H9 (cell line): Measurements from ENCODE around the gene RND3. TPM values are rescaled to one million over a fixed set of nuclear protein-coding genes. Genes with fewer than 3 reads are reported as not detected.

Experiments used
- DNase-seq: peaks from one replicate; pipeline ENCODE4 v3.0.0-alpha.2; 2017
- H2AFZ ChIP-seq: one replicate; pipeline ENCODE4 v1.6.1; 2013; ENCODE audit warnings: mild to moderate bottlenecking, low read length, control low read depth, moderate library complexity
- H2AK5ac ChIP-seq: 2 replicates; pipeline ENCODE4 v1.6.1; 2013; ENCODE audit warnings: low read length, control low read depth, mixed read lengths; ENCODE audit not compliant: insufficient read length
- H2BK120ac ChIP-seq: one replicate; pipeline ENCODE4 v1.6.1; 2013; ENCODE audit warnings: low read depth, mild to moderate bottlenecking, low read length, control low read depth, inconsistent platforms; ENCODE audit not compliant: poor library complexity, severe bottlenecking
- H2BK12ac ChIP-seq: 2 replicates; pipeline ENCODE4 v1.6.1; 2013; ENCODE audit warnings: low read length, control low read depth, mixed read lengths, low read depth; ENCODE audit not compliant: insufficient read length
- H2BK15ac ChIP-seq: 2 replicates; pipeline ENCODE4 v1.6.1; 2013; ENCODE audit warnings: low read depth, low read length, control low read depth
- H2BK20ac ChIP-seq: one replicate; pipeline ENCODE4 v1.6.1; 2013; ENCODE audit warnings: low read depth, mild to moderate bottlenecking, low read length, control low read depth, inconsistent platforms; ENCODE audit not compliant: poor library complexity, severe bottlenecking
- H2BK5ac ChIP-seq: 2 replicates; pipeline ENCODE4 v1.6.1; 2013; ENCODE audit warnings: low read length, control low read depth, mixed read lengths; ENCODE audit not compliant: insufficient read length
- H3K14ac ChIP-seq: 2 replicates; pipeline ENCODE4 v1.6.1; 2013; ENCODE audit warnings: low read length, control low read depth; ENCODE audit not compliant: insufficient read depth
- H3K18ac ChIP-seq: 2 replicates; pipeline ENCODE4 v1.6.1; 2013; ENCODE audit warnings: low read depth, mild to moderate bottlenecking, mixed read lengths, low read length, control low read depth; ENCODE audit not compliant: insufficient read length
- H3K23ac ChIP-seq: 2 replicates; pipeline ENCODE4 v1.6.1; 2013; ENCODE audit warnings: low read length, control low read depth, mixed read lengths, low read depth; ENCODE audit not compliant: insufficient read length
- H3K23me2 ChIP-seq: 2 replicates; pipeline ENCODE4 v1.6.1; 2013; ENCODE audit warnings: low read depth, mild to moderate bottlenecking, mixed read lengths, low read length, control low read depth; ENCODE audit not compliant: insufficient read length, poor library complexity, severe bottlenecking
- H3K27ac ChIP-seq: 2 replicates; pipeline ENCODE4 v1.5.1; 2013; ENCODE audit warnings: low read length, control low read depth, mixed read lengths, low read depth; ENCODE audit not compliant: insufficient read length
- H3K27me3 ChIP-seq: 2 replicates; pipeline ENCODE4 v1.6.1; 2013; ENCODE audit warnings: low read length, control low read depth, inconsistent platforms; ENCODE audit not compliant: insufficient read depth
- H3K4ac ChIP-seq: 2 replicates; pipeline ENCODE4 v1.6.1; 2013; ENCODE audit warnings: low read depth, mild to moderate bottlenecking, control low read depth, inconsistent platforms, low read length, moderate library complexity
- H3K4me1 ChIP-seq: 2 replicates; pipeline ENCODE4 v1.6.1; 2013; ENCODE audit warnings: low read length, control low read depth, inconsistent platforms; ENCODE audit not compliant: insufficient read depth
- H3K4me2 ChIP-seq: 2 replicates; pipeline ENCODE4 v1.6.1; 2013; ENCODE audit warnings: low read length, control low read depth, mixed read lengths; ENCODE audit not compliant: insufficient read length, insufficient read depth
- H3K56ac ChIP-seq: 2 replicates; pipeline ENCODE4 v1.6.1; 2013; ENCODE audit warnings: low read depth, mild to moderate bottlenecking, mixed read lengths, low read length, control low read depth; ENCODE audit not compliant: insufficient read length
- H3K79me1 ChIP-seq: 2 replicates; pipeline ENCODE4 v1.6.1; 2013; ENCODE audit warnings: low read depth, mild to moderate bottlenecking, moderate library complexity, low read length, control low read depth, inconsistent platforms; ENCODE audit not compliant: insufficient read depth, poor library complexity, severe bottlenecking
- H3K79me2 ChIP-seq: 2 replicates; pipeline ENCODE4 v1.6.1; 2013; ENCODE audit warnings: low read length, control low read depth, inconsistent platforms; ENCODE audit not compliant: insufficient read depth
- H3K9ac ChIP-seq: 2 replicates; pipeline ENCODE4 v1.6.1; 2013; ENCODE audit warnings: low read length, control low read depth, mixed read lengths; ENCODE audit not compliant: insufficient read length; ENCODE audit errors: extremely low read depth
- H3K9me3 ChIP-seq: one replicate; pipeline ENCODE4 v1.6.1; 2013; ENCODE audit warnings: low read depth, low read length, inconsistent platforms; ENCODE audit not compliant: control insufficient read depth
- H3T11ph ChIP-seq: one replicate; pipeline ENCODE4 v1.6.1; 2013; ENCODE audit warnings: mild to moderate bottlenecking, low read length, control low read depth, inconsistent platforms
- H4K20me1 ChIP-seq: one replicate; pipeline ENCODE4 v1.6.1; 2013; ENCODE audit not compliant: control insufficient read depth, insufficient read length, insufficient read depth
- H4K5ac ChIP-seq: 2 replicates; pipeline ENCODE4 v1.6.1; 2013; ENCODE audit warnings: low read depth, mild to moderate bottlenecking, mixed read lengths, low read length, control low read depth; ENCODE audit not compliant: insufficient read length
- H4K8ac ChIP-seq: replicated peaks from 2 replicates; pipeline ENCODE4 v1.6.1; 2013; ENCODE audit warnings: low read length, control low read depth, mixed read lengths, low read depth; ENCODE audit not compliant: insufficient read length
- H4K91ac ChIP-seq: 2 replicates; pipeline ENCODE4 v1.6.1; 2013; ENCODE audit warnings: low read depth, mild to moderate bottlenecking, moderate library complexity, mixed read lengths, low read length, control low read depth; ENCODE audit not compliant: insufficient read length
- H3K27ac Mint-ChIP-seq, 3 experiments: 2 replicates in 2 of 3; 3 replicates in 1 of 3; pipeline ENCODE4 v1.8.0; 2020 to 2021; ENCODE audit warnings: mixed read lengths in 3 of 3, mild to moderate bottlenecking in 1 of 3, moderate library complexity in 1 of 3
- H3K27me3 Mint-ChIP-seq: 2 replicates; pipeline ENCODE4 v1.8.0; 2021; ENCODE audit warnings: low read depth, mild to moderate bottlenecking, moderate library complexity, mixed read lengths
- H3K36me3 Mint-ChIP-seq, 3 experiments: 2 replicates in 2 of 3; 3 replicates in 1 of 3; pipeline ENCODE4 v1.8.0; 2020 to 2021; ENCODE audit warnings: low read depth in 3 of 3, mixed read lengths in 3 of 3; ENCODE audit not compliant: insufficient read depth in 1 of 3
- H3K4me1 Mint-ChIP-seq, 2 experiments: 2 replicates each; pipeline ENCODE4 v1.8.0; 2020; ENCODE audit warnings: mixed read lengths in 2 of 2
- H3K4me3 Mint-ChIP-seq, 2 experiments: 2 replicates in 1 of 2; 3 replicates in 1 of 2; pipeline ENCODE4 v1.8.0; 2020 to 2021; ENCODE audit warnings: mild to moderate bottlenecking in 2 of 2, mixed read lengths in 2 of 2, moderate library complexity in 1 of 2
- H3K9me3 Mint-ChIP-seq, 2 experiments: 2 replicates in 1 of 2; 3 replicates in 1 of 2; pipeline ENCODE4 v1.8.0; 2020; ENCODE audit warnings: mild to moderate bottlenecking in 2 of 2, mixed read lengths in 2 of 2, moderate library complexity in 1 of 2
- WGBS: extraction: QIAGEN DNeasy Blood & Tissue Kit; methylation state at CpG from one replicate; pipeline ENCODE4 v1.1.7; 2013; ENCODE audit warnings: missing lambda C conversion rate, low lambda C conversion rate, mixed read lengths; ENCODE audit not compliant: insufficient read length; ENCODE audit errors: extremely low coverage; 5-methylcytosine and 5-hydroxymethylcytosine counted together
- total RNA-seq: library from RNA; stranded (reverse); gene quantifications from 2 replicates; pipeline ENCODE4 v1.2.1, GENCODE V29; 2021
- TF ChIP-seq, protein P1 (sequence below): fragments of 200-600 bp; sonication (generic); conservative IDR thresholded peaks from 3 replicates; pipeline ENCODE4 v1.8.0; 2021; ENCODE audit warnings: antibody characterized with exemption, mild to moderate bottlenecking

Gene RND3
- total RNA-seq, 1 experiment from 2014 or later = 62.6 TPM

GRCh38 chr2:150418916-150419315, 68.6 kb downstream of the RND3 start:
- Histone ChIP-seq H3K4ac (no peak overlapping the region), H3T11ph (no peak overlapping the region), H3K14ac (no peak overlapping the region), H4K20me1 (no peaks in the 10 kb centered on the region), H3K27me3 (no peaks in the 10 kb centered on the region), H4K91ac (no peak overlapping the region), H2BK20ac (no peak overlapping the region), H2BK120ac (no peak overlapping the region), H3K79me1 (no peaks in the 10 kb centered on the region), H2AFZ (no peak overlapping the region), H3K79me2 (no peaks in the 10 kb centered on the region), H2AK5ac (no peak overlapping the region), H3K27ac (no peak overlapping the region), H3K23ac (no peak overlapping the region), H3K4me2 (no peak overlapping the region), H3K18ac (no peak overlapping the region), H3K56ac (no peak overlapping the region), H3K23me2 (no peaks in the 10 kb centered on the region), H2BK15ac (no peak overlapping the region), H4K8ac (no peak overlapping the region), H3K9me3 (no peaks in the 10 kb centered on the region), H3K9ac (no peak overlapping the region), H2BK5ac (no peak overlapping the region), H4K5ac (no peak overlapping the region), H2BK12ac (no peak overlapping the region), H3K4me1 (no peaks in the 10 kb centered on the region)
- no peak overlapping the region for H3K27ac Mint-ChIP-seq
- H3K9me3 Mint-ChIP-seq = peaks cover 0 to 4% of the 10 kb centered on the region in 2 experiments; a peak in 1 of 5 replicates
- H3K27me3 Mint-ChIP-seq = no peaks in the 10 kb centered on the region
- no CpG with 5 or more reads among the region's 1 CpG for WGBS
- no peak for DNase-seq
- peaks cover 2 to 7% (median 4%) of the 10 kb centered on the region in 3 experiments; a peak in 4 of 7 replicates for H3K36me3 Mint-ChIP-seq
- no peaks in the 10 kb centered on the region; a peak in 1 of 4 replicates for H3K4me1 Mint-ChIP-seq
- TF ChIP-seq, protein P1, sequence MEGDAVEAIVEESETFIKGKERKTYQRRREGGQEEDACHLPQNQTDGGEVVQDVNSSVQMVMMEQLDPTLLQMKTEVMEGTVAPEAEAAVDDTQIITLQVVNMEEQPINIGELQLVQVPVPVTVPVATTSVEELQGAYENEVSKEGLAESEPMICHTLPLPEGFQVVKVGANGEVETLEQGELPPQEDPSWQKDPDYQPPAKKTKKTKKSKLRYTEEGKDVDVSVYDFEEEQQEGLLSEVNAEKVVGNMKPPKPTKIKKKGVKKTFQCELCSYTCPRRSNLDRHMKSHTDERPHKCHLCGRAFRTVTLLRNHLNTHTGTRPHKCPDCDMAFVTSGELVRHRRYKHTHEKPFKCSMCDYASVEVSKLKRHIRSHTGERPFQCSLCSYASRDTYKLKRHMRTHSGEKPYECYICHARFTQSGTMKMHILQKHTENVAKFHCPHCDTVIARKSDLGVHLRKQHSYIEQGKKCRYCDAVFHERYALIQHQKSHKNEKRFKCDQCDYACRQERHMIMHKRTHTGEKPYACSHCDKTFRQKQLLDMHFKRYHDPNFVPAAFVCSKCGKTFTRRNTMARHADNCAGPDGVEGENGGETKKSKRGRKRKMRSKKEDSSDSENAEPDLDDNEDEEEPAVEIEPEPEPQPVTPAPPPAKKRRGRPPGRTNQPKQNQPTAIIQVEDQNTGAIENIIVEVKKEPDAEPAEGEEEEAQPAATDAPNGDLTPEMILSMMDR = no peak
- H3K4me3 Mint-ChIP-seq = no peak overlapping the region
